Measurements from ENCODE around the gene MAML3. TPM values are rescaled to one million over a fixed set of nuclear protein-coding genes. Genes with fewer than 3 reads are reported as not detected.

Gene MAML3
- total RNA-seq, 2 donors from 2014 or later, result 11.8 to 14.6 TPM

DNA sequence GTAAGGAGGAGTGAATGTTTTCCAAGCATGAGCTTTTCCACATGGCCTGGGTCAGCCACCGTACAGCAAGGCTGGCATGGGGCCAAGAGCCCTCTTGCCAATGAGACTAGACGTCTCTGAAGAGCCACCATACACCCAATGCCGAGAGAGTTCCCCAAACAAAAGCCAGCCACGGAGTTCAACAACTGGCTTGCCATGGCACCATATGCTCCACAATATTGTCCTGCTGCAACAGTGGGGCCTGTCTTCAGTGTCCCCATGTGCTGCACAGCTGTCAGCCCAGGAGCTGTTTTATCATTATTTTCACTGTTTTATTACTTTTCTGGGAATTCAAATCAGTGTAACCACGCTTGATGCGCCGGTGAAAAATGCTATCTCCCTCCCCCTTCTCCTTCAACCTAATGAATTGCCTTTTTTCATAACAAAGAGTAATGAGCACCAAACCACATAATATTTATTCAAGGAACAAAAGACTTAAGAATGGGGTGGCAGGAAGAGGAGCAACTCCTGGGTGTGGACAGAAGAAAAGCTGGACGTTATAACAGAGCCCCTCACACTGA is 18.4 kb downstream of the MAML3 start:
- DNase-seq (peak in 1 of 2 donors; percentile 32), ATAC-seq (no peak)
- intact Hi-C loops (cut with DNase I, micrococcal nuclease), result no loop called here

DNA sequence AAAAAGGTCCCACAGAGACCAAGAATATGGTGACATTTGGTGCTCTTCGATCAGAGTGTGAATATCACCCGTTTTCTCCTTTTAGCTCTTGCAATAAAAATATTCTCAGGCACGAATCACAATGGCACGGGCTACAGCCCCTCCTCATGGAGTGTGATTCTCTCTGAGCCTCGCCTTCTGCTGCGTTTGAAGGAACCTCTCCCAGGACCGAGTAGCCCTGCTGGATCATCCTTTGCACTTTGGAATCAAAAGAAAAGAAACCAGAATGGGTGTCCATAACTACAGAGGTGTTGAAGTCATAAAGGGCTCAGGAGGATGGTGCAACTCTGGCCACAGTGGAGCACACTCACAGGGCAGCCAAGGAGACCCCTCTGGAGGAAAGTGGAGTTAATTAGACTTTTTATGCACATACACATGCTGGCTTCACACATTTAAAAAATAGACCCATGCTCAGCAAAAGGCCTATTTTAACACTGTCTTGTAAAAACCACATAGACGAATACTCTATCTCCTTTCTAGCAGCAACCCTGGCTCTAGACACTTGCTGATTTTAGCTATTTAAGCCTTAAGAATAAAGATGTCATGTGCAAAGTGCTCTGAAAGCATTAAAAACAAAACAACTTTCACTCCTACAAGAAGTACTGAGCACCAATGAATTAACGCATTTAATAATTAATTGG is 19.1 kb downstream of the MAML3 start:
- intact Hi-C loops (cut with DNase I, micrococcal nuclease), result no loop called here
- no peak for DNase-seq
- ATAC-seq, result peak; percentile 80

- intact Hi-C loops (cut with DNase I, micrococcal nuclease), result no loop called here
- DNase-seq (no peak), ATAC-seq (no peak)
Measured at GRCh38 chr4:140133576-140133975, 20.4 kb downstream of the MAML3 start.

- DNase-seq (no peak), ATAC-seq (no peak)
- intact Hi-C loops (cut with DNase I, micrococcal nuclease), result no loop called here
Measured at GRCh38 chr4:140131675-140132229, 22.2 kb downstream of the MAML3 start.

DNA sequence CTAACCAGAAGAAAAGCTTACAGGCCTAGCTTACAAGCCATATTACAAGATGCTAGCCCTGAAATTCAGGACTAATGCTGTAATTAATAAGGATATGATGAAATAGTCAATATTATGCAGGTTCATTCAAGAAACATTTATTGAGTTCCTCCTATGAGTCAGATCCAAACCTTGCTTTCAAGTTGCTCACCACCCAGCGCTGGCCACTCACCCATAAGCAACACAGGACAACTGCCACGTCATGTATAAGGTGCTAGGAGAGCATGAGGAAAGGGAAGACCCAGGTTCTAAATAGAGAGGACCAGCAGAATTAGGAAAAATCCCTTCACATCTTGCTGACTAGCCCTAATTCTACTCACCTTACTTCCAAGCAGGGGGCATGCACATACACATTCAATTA is 23.3 kb downstream of the MAML3 start:
- no peak for ATAC-seq
- DNase-seq, result no peak
- intact Hi-C loops (cut with DNase I, micrococcal nuclease), result no loop called here

GRCh38 chr4:140127422-140127821 is 26.6 kb downstream of the MAML3 start:
- intact Hi-C loops (cut with DNase I, micrococcal nuclease), result no loop called here
- no peak for DNase-seq
- no peak for ATAC-seq

- DNase-seq, result no peak
- ATAC-seq, result no peak
- intact Hi-C loops (cut with DNase I, micrococcal nuclease), result no loop called here
Measured at GRCh38 chr4:140126261-140126660, 27.7 kb downstream of the MAML3 start.

DNA sequence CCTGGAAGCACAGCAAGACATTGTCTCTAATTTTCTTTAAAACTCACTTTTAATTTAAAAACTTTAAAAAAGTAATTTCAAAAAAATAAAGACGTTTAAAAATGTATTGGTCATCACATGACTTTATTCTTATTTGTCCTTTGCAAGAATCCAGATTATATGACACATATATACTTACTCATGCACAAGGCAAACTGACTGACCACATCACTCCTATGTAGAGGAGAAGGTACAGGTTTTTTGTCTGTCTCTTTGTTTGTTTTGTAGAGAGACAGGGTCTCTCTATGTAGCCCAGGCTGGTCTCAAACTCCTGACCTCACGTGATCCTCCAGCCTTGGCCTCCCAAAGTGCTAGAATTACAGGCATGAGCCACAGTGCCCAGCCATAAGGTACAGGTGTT is 28.6 kb downstream of the MAML3 start:
- DNase-seq (no peak), ATAC-seq (no peak)
- intact Hi-C loops (cut with DNase I, micrococcal nuclease), result no loop called here

GRCh38 chr4:140123666-140124377 is 30.2 kb downstream of the MAML3 start:
- ATAC-seq (no peak), DNase-seq (no peak)
- intact Hi-C loops (cut with DNase I, micrococcal nuclease), result no loop called here

DNA sequence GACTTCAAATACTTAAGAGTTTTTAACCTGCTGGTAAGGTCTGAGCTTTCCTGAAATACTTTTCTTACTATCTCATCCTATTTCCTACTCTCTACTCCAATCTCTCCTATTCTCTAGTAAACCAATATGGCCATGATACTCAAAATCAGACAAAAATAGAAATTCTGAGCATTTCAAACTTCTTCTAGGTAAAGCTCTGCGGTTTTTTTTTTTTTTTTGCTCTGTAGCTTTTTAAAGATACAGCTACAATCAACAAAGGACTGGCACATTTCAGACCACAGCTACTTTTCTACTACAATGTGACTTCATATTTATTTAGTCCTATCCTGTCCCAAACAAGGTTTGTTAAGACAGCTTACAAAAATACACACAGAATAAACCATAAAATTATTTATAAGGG is 31.1 kb downstream of the MAML3 start:
- no peak for ATAC-seq
- DNase-seq, result no peak

GRCh38 chr4:140121646-140122045 is 32.3 kb downstream of the MAML3 start:
- no peak for ATAC-seq
- no peak for DNase-seq
- intact Hi-C loops (cut with DNase I, micrococcal nuclease), result no loop called here

More for the DNA sequence above, 31.1 kb downstream of the MAML3 start:
- intact Hi-C loops (cut with DNase I, micrococcal nuclease), result no loop called here

- DNase-seq, result no peak
- ATAC-seq, result no peak
- intact Hi-C loops (cut with DNase I, micrococcal nuclease), result no loop called here
Measured at GRCh38 chr4:140118931-140119640, 34.9 kb downstream of the MAML3 start.

GRCh38 chr4:140117947-140118346 is 36.0 kb downstream of the MAML3 start:
- DNase-seq, result no peak
- intact Hi-C loops (cut with DNase I, micrococcal nuclease), result no loop called here
- no peak for ATAC-seq

- DNase-seq, result no peak
- ATAC-seq, result no peak
- intact Hi-C loops (cut with DNase I, micrococcal nuclease), result no loop called here
Measured at GRCh38 chr4:140116442-140117104, 37.4 kb downstream of the MAML3 start.

- ATAC-seq, result no peak
- intact Hi-C loops (cut with DNase I, micrococcal nuclease), result no loop called here
- DNase-seq, result no peak
Measured at GRCh38 chr4:140115140-140115539, 38.8 kb downstream of the MAML3 start.

DNA sequence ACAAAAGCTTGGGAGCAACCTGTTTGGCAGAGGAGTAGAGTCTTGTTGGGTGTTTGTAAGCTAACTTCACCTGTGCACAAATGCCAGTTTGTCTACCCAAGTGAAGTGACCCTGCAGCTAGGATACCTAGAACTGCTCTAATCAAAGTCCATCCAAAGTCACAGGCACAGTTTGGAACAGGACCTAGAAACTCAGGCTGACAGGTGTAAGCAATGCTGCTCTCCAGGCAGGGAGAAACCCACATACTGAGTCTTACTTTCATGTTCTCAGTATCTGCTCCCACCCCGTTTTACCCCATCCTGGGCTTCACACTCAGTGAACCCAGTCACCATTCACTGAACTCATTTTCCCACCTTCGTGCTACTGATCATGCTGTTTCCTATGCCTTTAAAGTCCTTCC is 40.3 kb downstream of the MAML3 start:
- DNase-seq, result no peak
- intact Hi-C loops (cut with DNase I, micrococcal nuclease), result no loop called here
- ATAC-seq, result peak; percentile 38

DNA sequence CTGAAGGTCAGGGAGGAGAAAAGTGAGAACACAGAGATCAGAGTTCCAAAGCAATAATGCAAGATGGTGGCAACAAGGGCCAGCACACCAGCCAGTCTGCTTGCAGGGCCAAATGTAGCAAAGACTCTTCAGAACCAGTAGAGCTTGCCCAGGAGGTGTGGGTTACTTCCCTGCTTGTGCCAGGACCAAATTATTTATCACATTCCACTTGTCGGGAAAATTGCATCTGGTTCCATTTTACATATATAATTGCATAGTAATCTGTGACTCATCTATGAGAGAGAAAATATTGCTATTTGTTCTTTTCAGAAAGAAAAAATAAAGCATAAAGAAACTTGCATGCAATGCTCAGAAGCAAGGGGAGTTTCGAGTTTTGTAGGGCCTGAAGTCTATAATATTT is 41.4 kb downstream of the MAML3 start:
- intact Hi-C loops (cut with DNase I, micrococcal nuclease), result no loop called here
- no peak for DNase-seq
- no peak for ATAC-seq

GRCh38 chr4:140111256-140111655 is 42.7 kb downstream of the MAML3 start:
- DNase-seq (no peak), ATAC-seq (no peak)
- intact Hi-C loops (cut with DNase I, micrococcal nuclease), result no loop called here
